GM19035 (cell line): ENCODE results near the gene PDE4D.

Source experiments
- ATAC-seq: cut with Tn5 transposase; IDR thresholded peaks from one replicate; pipeline ENCODE4 v1.9.1; 2021; ENCODE audit not compliant: unreplicated experiment

Gene PDE4D

DNA sequence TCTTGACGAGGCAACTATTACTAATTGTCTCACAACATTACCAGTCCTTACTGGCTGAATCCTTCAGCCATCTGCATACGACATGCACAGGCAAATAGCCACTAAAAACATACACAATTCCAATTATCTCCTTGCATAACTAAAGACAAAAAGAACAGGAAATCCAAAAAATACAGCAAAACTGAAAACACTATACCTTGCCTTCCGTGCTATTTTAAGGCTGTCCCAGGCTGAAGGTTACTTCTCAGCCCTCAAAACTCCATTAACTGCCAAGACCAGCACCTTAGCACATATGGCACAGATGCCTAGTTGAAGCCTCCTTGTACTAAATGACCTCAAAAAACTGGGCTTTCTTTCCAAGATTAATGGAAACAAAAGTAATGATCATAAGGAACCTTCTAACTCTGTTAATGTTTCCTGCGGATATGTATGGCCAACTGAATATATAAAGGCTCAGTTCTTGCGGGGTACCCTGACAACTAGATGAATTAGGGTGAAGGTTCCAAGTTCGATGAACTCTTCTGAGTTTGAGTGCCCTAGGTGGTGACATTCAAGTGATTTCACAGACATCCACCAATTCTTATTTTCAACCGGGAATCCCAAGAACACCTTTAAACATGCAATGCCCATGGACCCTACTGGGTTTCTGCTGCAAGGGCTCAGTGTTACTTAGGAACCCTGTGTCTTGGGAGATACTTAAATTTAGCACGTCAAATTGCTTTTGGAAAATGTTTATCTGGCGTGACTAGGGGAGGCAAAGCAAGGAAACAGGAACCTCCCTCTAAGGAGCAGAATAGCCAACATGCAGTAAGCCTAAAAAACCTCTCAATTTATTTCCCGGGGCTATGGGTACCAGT lies 855.4 kb downstream of the PDE4D start:
- ATAC-seq = no peak

DNA sequence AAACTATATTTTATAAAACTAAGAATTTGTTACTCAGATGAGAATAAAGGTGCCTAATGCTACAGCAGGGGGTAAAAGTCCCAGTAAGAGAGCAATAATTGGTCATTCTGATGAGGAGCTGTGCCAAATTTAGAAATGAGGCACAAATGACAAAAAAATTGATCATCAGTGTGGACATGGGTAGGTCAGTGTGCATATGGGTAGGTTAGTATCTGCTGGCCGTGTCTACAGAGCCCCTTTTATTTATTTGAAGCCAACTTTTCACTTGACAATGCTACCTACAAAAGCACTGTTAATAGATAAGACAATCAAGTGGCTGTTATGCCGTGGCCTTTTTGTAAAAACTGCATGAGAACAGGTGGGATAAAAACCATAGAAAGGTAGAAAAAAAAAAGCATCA lies 856.1 kb downstream of the PDE4D start:
- no peak for ATAC-seq

DNA sequence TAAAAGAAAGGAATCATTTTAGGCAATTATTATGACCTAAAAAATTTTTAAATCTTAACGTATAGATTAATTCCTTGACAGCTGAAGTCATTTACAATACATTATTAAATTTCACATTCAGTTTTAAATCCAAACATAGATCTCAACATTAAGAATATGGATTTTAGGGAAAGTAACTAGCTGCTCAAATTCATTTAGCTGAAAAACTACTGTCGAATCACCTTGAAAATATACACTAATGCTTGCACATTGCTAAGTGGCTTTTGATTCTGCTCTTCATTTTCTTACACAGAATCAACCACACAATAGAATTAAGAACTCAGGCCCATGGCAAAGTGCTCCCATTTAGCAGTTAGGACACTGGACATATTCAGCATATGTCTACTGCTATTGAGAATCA lies 856.5 kb downstream of the PDE4D start:
- ATAC-seq = no peak

DNA sequence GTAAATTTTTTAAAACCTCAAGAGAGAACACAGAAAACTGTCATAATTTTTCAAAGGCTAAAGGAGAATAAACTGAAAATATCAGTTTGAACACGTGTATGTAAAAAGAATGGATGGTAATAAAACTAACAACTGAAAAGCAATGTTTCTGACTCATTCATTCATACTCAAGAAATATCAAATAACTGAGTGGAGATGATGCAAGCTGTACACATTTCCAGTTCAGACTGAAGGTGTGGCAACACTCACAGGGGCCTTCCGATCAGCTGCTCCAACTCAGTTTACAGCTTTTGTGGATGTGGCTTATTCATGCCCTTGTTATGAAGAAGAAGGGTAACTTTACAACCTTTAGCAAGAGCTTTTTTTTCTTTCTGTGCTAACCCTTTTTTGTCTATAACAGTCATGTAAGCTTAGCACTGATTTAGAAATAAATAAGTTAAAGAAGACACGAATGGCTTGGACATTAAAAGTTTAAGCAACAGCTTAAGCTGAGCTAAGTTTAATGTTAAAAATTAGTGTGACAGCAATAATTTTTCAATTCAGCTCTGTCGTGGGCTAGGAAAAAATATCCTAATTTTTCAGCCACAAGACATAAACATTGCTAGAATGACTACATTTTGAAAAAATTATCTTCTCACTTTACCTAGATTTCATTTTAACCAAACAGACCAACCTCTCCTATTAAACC lies 857.1 kb downstream of the PDE4D start:
- ATAC-seq = no peak

DNA sequence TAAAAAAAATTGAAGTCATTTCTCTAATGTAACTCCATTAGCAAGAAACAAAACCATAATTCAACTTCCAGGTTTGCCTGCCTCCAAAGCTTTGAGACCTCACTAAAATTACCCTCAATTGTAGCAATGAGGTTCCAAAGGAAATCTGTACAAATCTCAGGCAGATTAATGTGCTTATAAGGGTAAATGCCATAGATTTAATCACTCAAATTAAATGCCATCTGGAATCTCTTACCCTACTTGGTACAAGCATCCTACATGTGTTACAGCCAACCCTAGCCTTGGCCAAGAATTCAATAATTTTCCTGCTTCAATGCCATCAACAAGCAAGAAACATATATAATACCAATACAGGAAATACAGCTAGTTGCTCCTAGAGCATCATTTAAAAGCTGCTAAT lies 857.8 kb downstream of the PDE4D start:
- no peak for ATAC-seq

DNA sequence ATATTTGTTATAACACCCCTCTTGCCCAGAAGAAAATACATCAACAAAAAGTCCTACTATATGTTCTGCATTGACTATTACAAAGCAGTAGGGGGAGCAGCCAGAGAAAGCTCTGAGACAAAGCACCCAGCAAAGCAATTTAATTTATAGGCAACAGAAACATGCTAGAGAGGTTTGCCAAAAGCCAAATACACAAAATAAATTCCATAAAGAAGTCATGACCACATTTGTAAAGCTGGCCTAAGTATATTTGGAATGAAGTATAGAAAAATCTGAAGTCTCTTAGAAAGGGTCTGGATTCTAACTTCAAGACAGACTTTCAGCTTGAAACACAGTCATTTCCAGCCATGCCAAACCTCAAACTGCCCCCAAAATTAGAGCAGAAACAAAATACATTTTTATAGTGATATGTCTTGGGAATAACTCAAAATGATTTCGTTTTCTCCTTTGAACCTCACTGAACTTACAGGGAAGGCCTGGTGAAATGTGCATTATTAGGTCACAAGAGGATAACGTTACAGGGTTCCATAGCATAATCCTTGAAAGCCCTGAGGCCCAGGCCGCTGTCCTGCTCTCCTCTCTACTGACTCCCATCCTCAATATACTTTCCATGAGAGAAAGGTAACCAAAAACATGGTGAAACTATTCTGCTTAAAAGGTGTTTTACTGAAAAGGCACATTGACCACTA lies 858.9 kb downstream of the PDE4D start:
- no peak for ATAC-seq

DNA sequence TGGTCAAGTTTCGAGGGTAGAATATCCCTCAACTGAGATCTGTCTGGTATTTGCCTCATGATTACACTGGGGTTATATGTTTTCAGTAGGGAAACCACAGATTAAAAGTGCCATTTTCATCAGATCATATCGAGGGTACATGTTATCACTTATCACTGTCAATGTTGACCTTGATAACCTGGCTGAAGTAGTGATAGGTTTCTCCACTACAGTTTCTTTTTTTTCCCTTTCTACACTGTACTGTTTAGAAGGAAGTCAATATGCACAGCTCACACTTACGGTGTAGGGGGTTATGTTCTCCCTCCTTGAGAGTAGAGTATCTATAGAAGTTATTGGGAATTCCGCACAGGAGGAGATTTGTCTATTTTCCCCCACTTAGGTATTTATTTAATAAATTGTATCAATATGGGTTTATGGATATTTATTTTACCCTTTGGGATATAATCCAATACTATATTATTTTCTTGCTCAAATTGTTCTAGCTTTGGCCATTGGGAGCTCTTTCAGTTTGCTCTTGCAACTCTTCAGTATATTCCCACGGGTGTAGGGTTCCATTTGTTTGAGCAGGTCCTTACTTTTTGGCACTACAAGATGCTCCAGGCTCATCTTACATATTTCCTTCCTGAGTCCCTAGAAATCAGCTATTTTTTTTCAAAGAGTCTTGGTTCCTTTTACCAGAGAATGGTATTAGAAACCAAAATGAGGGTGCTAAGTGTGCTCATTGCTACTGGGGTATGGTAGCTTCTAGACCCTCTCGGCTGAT lies 866.2 kb downstream of the PDE4D start:
- ATAC-seq = no peak

DNA sequence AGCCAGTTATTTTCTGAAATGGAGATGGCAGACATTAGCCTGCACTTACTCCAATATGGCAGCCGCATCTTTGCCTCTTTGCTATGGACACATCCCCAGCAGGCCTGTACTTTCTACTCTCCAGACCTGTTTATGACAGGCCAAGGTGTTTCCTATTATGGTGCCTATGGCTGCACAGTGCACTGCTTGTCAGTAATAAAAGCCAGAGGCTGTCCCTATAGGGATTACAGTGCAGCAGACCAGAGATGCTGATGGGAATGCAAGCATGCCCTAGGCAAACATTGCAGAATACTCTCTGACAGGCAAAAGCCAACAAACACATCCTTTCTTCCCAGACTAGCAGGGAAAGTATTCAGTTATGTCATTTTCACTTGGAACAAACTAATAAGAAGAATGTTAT lies 867.8 kb downstream of the PDE4D start:
- ATAC-seq = no peak

DNA sequence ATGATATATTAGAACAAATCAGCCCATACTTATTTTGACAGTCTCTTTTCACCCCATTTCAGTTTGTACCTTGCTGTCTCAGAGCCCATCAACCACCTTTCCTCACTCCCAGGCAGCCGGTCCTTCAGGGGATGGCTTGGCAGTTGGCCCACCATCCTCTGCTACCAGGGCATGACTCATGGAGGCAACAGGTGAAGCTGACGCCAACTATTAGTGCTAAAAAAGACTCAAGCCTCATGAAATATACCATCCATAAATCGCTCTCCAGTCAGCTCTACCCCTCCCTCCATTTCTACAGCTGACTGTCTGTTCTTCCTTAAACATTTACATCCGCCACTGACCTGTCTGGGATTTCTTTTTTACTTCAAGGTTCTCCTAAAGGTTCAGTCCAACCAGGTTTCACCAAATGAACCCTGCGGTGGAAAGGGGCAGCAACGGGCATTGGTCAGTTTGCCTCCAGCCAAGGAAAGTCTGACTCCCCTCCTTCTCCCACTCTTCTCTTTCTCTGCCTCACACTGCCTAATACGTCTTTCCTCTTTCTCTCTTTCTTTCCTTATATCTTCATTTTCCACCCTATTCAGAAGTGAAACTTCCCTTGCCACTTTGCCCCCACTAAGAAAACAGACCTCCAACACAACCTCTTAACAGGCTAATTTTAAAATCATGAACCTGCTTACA lies 871.5 kb downstream of the PDE4D start:
- ATAC-seq = no peak

DNA sequence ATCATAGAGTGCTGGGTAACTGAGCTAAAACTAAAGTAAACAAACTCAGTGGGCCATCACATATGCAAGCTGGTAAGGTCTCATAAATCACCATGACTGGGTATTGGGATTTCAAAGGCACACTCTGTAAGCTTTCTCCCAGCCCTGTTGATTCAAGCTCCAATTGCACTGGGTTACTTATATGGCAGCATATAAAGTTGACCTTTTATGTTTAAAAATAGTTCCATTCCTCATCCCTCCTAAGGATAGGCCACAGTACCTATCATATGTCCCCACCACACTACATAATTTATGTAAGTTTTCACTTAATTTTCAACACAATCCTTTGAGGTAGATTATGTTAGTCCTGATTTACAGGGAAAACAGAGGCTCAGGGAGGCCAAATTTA lies 872.2 kb downstream of the PDE4D start:
- no peak for ATAC-seq

DNA sequence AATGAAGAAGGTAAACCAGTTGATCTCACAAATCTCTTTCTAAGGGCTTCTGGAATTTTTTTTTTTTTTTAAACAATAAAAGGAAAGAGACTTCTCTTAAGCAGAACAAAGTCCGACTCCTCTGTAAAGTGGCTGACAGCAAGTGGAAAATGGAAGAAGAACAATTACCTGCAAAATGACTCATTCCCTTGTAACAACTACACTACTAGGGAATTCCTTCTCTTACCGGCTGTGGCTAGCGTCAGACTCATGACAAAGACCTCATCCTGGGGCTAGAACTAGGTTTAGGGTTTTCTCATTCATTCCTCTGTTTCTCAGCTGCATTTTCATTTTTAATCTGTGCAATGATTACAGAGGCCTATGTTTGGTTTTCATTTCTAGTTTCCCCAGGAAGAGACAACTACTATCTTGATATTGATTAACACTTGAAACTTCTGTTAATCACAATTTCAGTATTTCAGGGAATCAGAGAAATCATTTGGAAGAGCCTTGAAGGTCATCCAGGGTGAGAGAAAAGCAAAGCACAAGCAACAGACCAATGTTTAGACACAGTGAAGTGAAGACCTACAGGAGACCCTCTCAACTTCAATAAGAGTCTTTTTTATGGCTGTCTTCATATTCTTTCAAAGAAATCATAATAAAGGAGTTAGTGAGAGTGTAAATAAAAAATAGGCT lies 872.8 kb downstream of the PDE4D start:
- ATAC-seq = no peak

DNA sequence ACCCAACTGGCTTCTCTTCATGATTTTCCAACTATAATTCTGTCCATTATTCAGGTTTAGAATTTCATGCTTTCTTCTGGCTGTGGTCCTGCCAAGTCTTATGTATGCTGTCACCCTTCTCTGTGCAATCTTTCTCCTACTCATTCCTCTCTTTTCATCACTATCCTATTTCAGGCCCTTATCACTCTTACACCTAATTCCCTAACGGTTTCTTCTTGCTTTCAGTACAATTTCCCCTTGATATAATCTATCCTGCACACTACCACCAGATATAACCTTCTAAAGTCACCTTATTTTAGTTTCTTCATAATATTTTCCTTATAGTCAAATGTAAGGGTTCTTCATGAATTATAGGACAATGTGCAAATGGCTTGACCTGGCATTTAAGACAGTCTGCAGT lies 874.4 kb downstream of the PDE4D start:
- no peak for ATAC-seq

DNA sequence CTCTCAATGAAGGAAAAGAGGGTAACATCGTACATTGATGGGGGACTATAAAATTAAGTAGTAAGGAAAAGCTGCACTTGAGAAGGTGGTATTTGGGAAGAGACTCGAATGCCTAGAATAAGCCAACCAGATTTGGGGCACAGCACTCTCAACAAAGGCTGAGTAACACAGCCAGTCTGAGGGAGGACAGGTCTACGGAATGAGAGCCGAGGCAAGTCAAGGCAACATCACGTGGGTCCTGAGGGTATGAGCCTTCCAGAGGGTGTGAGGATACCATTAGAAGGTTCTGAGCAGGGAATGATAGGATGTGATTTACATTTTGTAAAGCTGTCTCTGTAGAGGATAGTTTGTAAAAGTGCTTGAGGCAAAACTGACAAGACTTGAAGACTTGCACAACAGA lies 876.6 kb downstream of the PDE4D start:
- no peak for ATAC-seq

DNA sequence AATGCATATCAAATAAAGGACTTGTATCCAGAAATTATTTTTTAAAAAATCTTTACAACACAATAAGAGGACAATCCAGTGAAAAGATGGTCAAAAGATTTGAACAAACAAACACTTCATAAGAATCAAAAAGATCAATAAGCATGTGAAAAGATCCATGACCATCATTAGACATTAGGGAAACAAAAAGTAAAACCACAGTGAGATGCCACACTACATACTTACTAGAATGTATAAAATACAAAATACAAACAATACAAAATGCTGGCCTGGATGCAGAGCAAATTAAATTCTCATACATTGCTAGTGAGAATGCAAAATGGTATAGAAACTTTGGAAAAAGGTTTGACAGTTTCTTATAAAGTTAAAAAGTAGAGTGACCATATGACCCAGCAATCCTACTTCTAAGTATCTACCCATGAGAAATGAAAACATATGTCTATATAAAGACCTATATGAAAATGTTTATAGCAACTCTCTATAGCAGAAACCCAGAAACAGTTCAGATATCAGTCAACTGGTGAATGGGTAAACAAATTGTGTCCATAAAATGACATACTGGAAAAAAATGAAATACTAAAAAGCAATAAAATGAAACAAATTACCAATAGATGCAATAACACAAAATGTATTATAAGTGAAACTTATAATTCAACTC lies 884.6 kb downstream of the PDE4D start:
- ATAC-seq = peak; percentile 61

DNA sequence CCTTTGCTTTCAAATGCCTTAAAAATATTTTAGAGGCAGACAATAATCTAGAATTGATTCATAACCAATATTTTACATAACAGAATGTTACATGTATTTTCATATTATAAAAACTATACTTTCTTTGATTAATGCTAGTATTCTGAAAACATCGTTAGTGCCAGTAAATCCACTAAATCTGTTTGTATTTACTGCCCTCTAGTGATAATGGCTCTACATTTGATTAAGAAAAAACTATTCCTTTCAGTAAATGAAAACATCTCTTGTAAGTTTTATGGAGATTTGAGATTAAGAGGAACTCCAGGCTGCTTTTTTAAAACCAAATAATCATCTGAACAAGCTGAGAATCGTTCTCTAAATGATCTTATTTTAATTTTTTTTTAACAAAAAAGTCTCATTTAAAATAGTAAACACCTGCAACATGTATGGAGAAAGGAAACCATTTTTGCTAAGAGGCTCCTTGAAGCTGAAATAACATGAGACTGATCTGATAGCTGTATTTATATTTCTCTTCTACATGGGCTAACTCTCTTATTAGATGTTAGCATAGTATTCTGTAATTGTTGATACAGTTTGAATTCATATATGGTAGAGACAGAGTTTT lies 886.0 kb downstream of the PDE4D start:
- ATAC-seq = no peak

DNA sequence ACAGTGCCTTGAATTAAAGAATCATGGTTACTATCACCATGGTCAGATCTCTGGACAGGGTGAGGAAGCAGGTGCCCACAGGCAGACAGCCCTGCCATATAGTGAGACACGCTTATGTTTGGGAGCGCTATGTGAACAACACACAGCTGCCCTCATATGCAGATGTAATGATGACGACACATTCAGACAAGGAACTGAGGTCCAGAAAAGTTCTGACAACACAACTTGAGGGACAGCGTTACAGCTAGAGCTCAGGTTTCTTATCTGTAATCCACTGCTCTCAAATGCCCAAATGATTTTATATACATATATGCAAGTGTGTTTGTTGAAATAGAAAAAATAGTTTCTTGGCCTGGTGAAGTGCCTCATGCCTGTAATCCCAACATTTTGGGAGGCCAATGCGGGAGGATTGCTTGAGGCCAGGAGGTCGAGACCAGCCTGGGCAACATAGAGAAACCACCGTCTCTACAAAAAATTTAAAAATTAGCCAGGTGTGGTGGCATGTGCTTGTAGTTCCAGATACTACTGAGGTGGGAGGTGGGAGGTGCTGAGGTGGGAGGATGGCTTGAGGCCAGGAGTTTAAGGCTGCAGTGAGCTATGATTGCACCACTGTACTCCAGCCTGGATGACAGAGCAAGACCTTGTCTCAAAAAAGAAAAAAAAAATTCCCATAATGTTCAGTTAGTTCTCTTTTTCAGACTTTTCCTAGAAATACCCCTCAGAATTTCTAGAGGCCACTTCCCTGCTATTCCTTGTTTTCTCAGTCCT lies 887.4 kb downstream of the PDE4D start:
- ATAC-seq = no peak

DNA sequence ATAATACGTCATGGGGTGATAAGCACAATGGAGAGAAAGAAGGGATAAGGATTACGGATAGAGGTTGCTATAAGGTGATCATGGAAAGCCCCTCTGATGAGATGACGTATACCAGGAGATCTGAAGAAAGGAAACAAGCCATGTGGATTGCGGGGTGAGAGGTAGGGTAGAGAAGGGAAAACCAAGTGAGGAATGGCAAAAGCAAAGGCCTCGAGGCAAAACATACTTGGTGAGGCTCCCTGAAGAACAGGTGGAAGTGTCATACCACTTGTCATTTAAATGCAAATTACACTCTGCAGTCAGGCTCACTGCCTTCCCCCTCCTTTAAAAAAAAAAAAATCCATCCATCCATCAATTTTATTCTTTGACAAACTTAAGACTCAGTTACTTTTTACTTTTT lies 889.9 kb downstream of the PDE4D start:
- ATAC-seq = no peak

DNA sequence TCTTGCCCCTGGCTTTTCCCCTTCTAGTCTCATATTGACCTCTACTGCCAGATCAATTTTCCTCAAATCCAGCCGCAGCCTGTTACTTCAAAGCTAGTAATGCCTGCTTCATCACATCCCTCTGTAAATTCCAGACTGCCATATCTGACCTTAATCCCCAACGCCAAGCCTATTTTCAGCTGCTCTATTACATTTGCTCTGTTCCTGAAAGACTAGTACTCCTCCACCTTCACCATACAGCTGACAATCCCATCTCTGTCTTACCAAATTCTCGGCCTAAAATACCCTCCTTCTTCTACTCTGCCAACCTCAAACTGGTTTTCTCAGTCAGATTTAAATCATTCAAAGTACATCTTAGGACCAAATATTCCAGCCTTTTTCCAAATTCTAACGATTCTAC lies 890.4 kb downstream of the PDE4D start:
- ATAC-seq = no peak
